ENCODE measurements around the gene SLC37A1. TPM values are rescaled to one million over a fixed set of nuclear protein-coding genes. Genes with fewer than 3 reads are reported as not detected.
"Not testable (repeated sequence)": the region's sequence is repeated elsewhere in the genome, so short reads cannot be mapped to it uniquely, and the experiment has no call there.

The SLC37A1 gene
- total RNA-seq, 3 donors from 2014 or later (not counting 1 experiment from before 2014, with no cell fraction given): 24.8 to 25.8 (median 25.3) TPM

GRCh38 chr21:42612390-42612789, 98.7 kb downstream of the SLC37A1 start:
- peaks cover 6% of the 10 kb centered on the region for H3K27me3 ChIP-seq (ENCODE audit: control insufficient read depth, insufficient read depth, low read length)
- no CpG with 5 or more reads among the region's 1 CpG for WGBS (ENCODE audit: insufficient coverage)
- no peak overlapping the region for H3K27ac ChIP-seq (ENCODE audit: low read length)
- intact Hi-C loops (cut with micrococcal nuclease): no loop called here
- Mint-ChIP-seq H3K4me3 (no peak overlapping the region), H3K36me3 (no peaks in the 10 kb centered on the region), H3K9me3 (no peaks in the 10 kb centered on the region), H3K27ac (no peak overlapping the region), H3K4me1 (peaks cover 0 to 4% of the 10 kb centered on the region in 2 donors), H3K27me3 (ENCODE audit: low read depth in 2 of 2) (no peaks in the 10 kb centered on the region)
- no peak for TF ChIP-seq CTCF (IDR thresholded peaks at IDR 0.05)
- no peak for ATAC-seq
- no peaks in the 10 kb centered on the region for H3K9me3 ChIP-seq (ENCODE audit: control insufficient read depth, insufficient read depth, low read length)
- H3K36me3 ChIP-seq (ENCODE audit: control insufficient read depth, insufficient read depth, low read length): no peaks in the 10 kb centered on the region
- no peak overlapping the region for H3K4me3 ChIP-seq (ENCODE audit: low read length)
- peaks cover 31% of the 10 kb centered on the region for H3K4me1 ChIP-seq (ENCODE audit: control insufficient read depth, insufficient read depth, low read length)
- DNase-seq: no peak

- H3K27ac ChIP-seq (ENCODE audit: low read length): no peak overlapping the region
- Mint-ChIP-seq H3K9me3 (no peaks in the 10 kb centered on the region), H3K4me3 (no peak overlapping the region), H3K27me3 (ENCODE audit: low read depth in 2 of 2) (peaks cover 2 to 5% of the 10 kb centered on the region in 2 donors), H3K36me3 (no peaks in the 10 kb centered on the region), H3K27ac (peak overlapping the region in 1 of 2 donors; percentile 7), H3K4me1 (peaks cover 0 to 4% of the 10 kb centered on the region in 2 donors)
- no peak for TF ChIP-seq CTCF (IDR thresholded peaks at IDR 0.05)
- ATAC-seq: no peak
- peaks cover 31% of the 10 kb centered on the region for H3K4me1 ChIP-seq (ENCODE audit: control insufficient read depth, insufficient read depth, low read length)
- peaks cover 6% of the 10 kb centered on the region for H3K27me3 ChIP-seq (ENCODE audit: control insufficient read depth, insufficient read depth, low read length)
- WGBS (ENCODE audit: insufficient coverage): 96% methylated on average over 4 of the region's 5 CpGs
- no peaks in the 10 kb centered on the region for H3K36me3 ChIP-seq (ENCODE audit: control insufficient read depth, insufficient read depth, low read length)
- no peaks in the 10 kb centered on the region for H3K9me3 ChIP-seq (ENCODE audit: control insufficient read depth, insufficient read depth, low read length)
- intact Hi-C loops (cut with micrococcal nuclease): loop anchor here (2.0 kb wide), 1 partner anchor 71 kb away; no protein-coding TSS in a partner anchor
- H3K4me3 ChIP-seq (ENCODE audit: low read length): no peak overlapping the region
- no peak for DNase-seq
Observed at GRCh38 chr21:42613756-42614155, 100.1 kb downstream of the SLC37A1 start.

- ATAC-seq: peak; percentile 33 to 56 (median 42)
- intact Hi-C loops (cut with micrococcal nuclease): loop anchor here (2.0 kb wide), 1 partner anchor 70 kb away; no protein-coding TSS in a partner anchor
- Histone ChIP-seq H3K27ac (ENCODE audit: low read length) (peak overlapping the region; percentile 4), H3K4me3 (ENCODE audit: low read length) (no peak overlapping the region), H3K36me3 (ENCODE audit: control insufficient read depth, insufficient read depth, low read length) (no peaks in the 10 kb centered on the region), H3K4me1 (ENCODE audit: control insufficient read depth, insufficient read depth, low read length) (peaks cover 31% of the 10 kb centered on the region), H3K9me3 (ENCODE audit: control insufficient read depth, insufficient read depth, low read length) (no peaks in the 10 kb centered on the region), H3K27me3 (ENCODE audit: control insufficient read depth, insufficient read depth, low read length) (peaks cover 6% of the 10 kb centered on the region)
- Mint-ChIP-seq H3K4me1 (peaks cover 0 to 4% of the 10 kb centered on the region in 2 donors), H3K36me3 (no peaks in the 10 kb centered on the region), H3K27me3 (ENCODE audit: low read depth in 2 of 2) (peaks cover 5 to 12% of the 10 kb centered on the region in 2 donors), H3K4me3 (no peak overlapping the region), H3K9me3 (no peaks in the 10 kb centered on the region), H3K27ac (no peak overlapping the region)
- TF ChIP-seq CTCF (IDR thresholded peaks at IDR 0.05): no peak
- 39% methylated on average over 9 of the region's 9 CpGs for WGBS (ENCODE audit: insufficient coverage)
- peak in 1 of 2 donors; percentile 80 for DNase-seq
Observed at GRCh38 chr21:42614396-42614795, 100.7 kb downstream of the SLC37A1 start.

GRCh38 chr21:42614811-42615351, 101.2 kb downstream of the SLC37A1 start:
- DNase-seq: peak; percentile 29 to 81
- intact Hi-C loops (cut with micrococcal nuclease): loop anchor here (2.0 kb wide), 1 partner anchor 70 kb away; no protein-coding TSS in a partner anchor
- Histone ChIP-seq H3K4me1 (ENCODE audit: control insufficient read depth, insufficient read depth, low read length) (peaks cover 31% of the 10 kb centered on the region), H3K4me3 (ENCODE audit: low read length) (no peak overlapping the region), H3K36me3 (ENCODE audit: control insufficient read depth, insufficient read depth, low read length) (no peaks in the 10 kb centered on the region), H3K27ac (ENCODE audit: low read length) (peak overlapping the region; percentile 4), H3K9me3 (ENCODE audit: control insufficient read depth, insufficient read depth, low read length) (no peaks in the 10 kb centered on the region), H3K27me3 (ENCODE audit: control insufficient read depth, insufficient read depth, low read length) (peaks cover 6% of the 10 kb centered on the region)
- Mint-ChIP-seq H3K36me3 (no peaks in the 10 kb centered on the region), H3K27me3 (ENCODE audit: low read depth in 2 of 2) (peaks cover 6 to 17% of the 10 kb centered on the region in 2 donors), H3K27ac (no peak overlapping the region), H3K4me1 (peaks cover 0 to 4% of the 10 kb centered on the region in 2 donors), H3K9me3 (no peaks in the 10 kb centered on the region), H3K4me3 (no peak overlapping the region)
- ATAC-seq: peak; percentile 58 to 78 (median 77)
- no peak for TF ChIP-seq CTCF (IDR thresholded peaks at IDR 0.05)
- WGBS (ENCODE audit: insufficient coverage): 18% methylated on average over 14 of the region's 14 CpGs

- intact Hi-C loops (cut with micrococcal nuclease): loop anchor here (2.0 kb wide), 1 partner anchor 69 kb away; no protein-coding TSS in a partner anchor
- peaks cover 31% of the 10 kb centered on the region for H3K4me1 ChIP-seq (ENCODE audit: control insufficient read depth, insufficient read depth, low read length)
- not testable (repeated sequence) for H3K4me3 ChIP-seq (ENCODE audit: low read length)
Observed at GRCh38 chr21:42615377-42615776, 101.7 kb downstream of the SLC37A1 start.

More at GRCh38 chr21:42615377-42615776, 101.7 kb downstream of the SLC37A1 start:
- DNase-seq; H3K27ac ChIP-seq (ENCODE audit: low read length); H3K4me1 Mint-ChIP-seq; H3K9me3 Mint-ChIP-seq; H3K9me3 ChIP-seq (ENCODE audit: control insufficient read depth, insufficient read depth, low read length); H3K27me3 ChIP-seq (ENCODE audit: control insufficient read depth, insufficient read depth, low read length); H3K36me3 ChIP-seq (ENCODE audit: control insufficient read depth, insufficient read depth, low read length); H3K27ac Mint-ChIP-seq; ATAC-seq; H3K4me3 Mint-ChIP-seq; H3K36me3 Mint-ChIP-seq: not testable (repeated sequence)
- H3K27me3 Mint-ChIP-seq (ENCODE audit: low read depth in 2 of 2): peaks cover 9 to 20% of the 10 kb centered on the region in 2 donors
- no CpG with 5 or more reads among the region's 5 CpGs for WGBS (ENCODE audit: insufficient coverage)
